Urinary bladder (tissue), 4 donors: ENCODE results near the gene SPOP. TPM values are rescaled to one million over a fixed set of nuclear protein-coding genes. Genes with fewer than 3 reads are reported as not detected.
"Not testable (repeated sequence)": the region's sequence is repeated elsewhere in the genome, so short reads cannot be mapped to it uniquely, and the experiment has no call there.

ENCODE experiments used
- DNase-seq: peaks from one replicate; pipeline ENCODE4 v3.0.0-alpha.2; 2015; ENCODE audit errors: extremely low spot score
- H3K27ac ChIP-seq: one replicate; pipeline ENCODE4 v1.5.1; 2013; ENCODE audit warnings: low read depth, mild to moderate bottlenecking, moderate library complexity
- H3K36me3 ChIP-seq: one replicate; pipeline ENCODE4 v1.6.1; 2013; ENCODE audit warnings: mild to moderate bottlenecking, moderate library complexity; ENCODE audit not compliant: insufficient read depth
- H3K4me1 ChIP-seq: one replicate; pipeline ENCODE4 v1.6.1; 2013; ENCODE audit warnings: mild to moderate bottlenecking, moderate library complexity; ENCODE audit not compliant: insufficient read depth
- H3K4me3 ChIP-seq: one replicate; pipeline ENCODE4 v1.5.1; 2013; ENCODE audit warnings: low read depth, low read length
- WGBS: extraction: QIAGEN DNeasy Blood & Tissue Kit; methylation state at CpG from one replicate; pipeline ENCODE4 v1.1.7; 2013; 5-methylcytosine and 5-hydroxymethylcytosine counted together
- polyA plus RNA-seq: library from polyadenylated mRNA; stranded (reverse); fragments of 200-250 nt; gene quantifications from one replicate; pipeline ENCODE4 v1.2.3, GENCODE V29; 2013
- total RNA-seq: library from RNA; depleted of rRNA; stranded (reverse); fragments of >200 nt; gene quantifications from one replicate; pipeline ENCODE4 v1.2.3, GENCODE V29; 2014
- donor health status: healthy with polysubstance abuse.
- donor health status: healthy.

The SPOP gene
- total and polyA plus RNA-seq, 2 donors: 92.4 to 174 TPM

DNA sequence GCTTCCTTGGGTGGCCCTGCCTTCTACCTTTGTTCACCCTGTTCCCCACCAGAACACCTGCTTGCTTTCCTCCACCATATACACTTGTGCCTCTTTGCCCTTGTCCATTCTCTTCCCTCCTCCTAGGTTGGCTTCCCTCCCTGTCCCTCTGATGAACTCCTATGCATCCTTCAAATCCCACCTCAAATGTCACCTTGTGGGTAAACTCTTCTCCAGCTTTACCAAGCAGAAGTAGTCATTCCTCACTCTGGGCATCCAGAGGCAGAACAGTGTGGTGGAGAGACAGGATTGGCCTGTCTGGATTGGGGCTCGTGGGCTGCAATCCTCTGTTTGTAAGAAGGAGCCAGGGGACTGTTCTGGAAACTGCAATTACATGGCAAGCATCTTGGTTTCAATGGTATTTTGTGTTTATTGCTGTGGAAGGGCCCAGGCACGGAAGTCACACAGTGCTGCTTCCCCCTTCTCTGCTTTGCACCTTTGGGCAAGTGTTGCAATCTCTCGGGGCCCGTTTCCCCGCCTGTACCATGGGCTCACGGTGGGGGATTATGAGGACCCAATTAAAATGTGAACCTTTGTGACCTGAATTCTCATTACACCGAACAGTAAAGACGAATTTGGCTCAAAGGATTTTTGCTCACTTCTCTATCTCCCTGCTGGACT is 124.1 kb downstream of the SPOP start:
- Histone ChIP-seq H3K4me1 (no peaks in the 10 kb centered on the region), H3K4me3 (no peak overlapping the region), H3K27ac (no peak overlapping the region), H3K36me3 (no peaks in the 10 kb centered on the region)
- no peak for DNase-seq
- 81% methylated on average over 8 of the region's 8 CpGs for WGBS

DNA sequence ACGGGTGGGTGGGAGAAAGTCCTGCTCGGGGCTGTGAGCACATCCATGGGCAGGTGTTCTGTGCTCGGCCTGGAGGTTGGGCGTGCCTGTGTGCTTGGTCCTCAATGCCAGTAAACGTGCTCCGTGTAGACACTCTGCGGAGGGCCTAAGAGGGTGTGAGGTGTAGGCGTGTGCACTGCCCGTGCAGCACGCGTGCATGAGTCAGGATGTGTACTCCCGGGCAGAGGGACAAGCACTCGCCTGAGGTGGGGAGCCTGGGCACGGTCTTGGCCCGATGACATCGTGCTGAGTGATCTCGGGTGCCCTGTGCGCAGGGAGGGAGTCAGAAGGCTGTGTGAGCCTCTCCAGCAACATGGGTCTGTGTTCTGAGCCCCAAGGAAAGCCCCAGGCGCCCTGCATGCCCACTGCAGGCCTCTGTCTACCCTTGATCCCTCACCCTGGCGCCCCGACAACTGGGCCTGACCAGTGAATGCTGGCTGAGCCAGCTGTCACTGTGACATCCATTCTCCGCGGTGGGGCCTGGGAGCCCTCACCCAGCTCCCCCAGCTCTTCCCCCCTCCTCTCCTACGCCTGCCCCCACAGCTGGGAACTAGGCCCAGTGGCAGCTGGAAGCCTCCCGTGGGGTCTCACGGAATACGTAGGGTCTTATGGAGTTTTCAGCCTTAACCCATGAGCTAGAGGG is 125.7 kb downstream of the SPOP start:
- no peaks in the 10 kb centered on the region for H3K4me1 ChIP-seq
- H3K27ac ChIP-seq: no peak overlapping the region
- DNase-seq: no peak
- H3K36me3 ChIP-seq: no peaks in the 10 kb centered on the region
- WGBS: 81% methylated on average over 27 of the region's 27 CpGs
- H3K4me3 ChIP-seq: no peak overlapping the region

DNA sequence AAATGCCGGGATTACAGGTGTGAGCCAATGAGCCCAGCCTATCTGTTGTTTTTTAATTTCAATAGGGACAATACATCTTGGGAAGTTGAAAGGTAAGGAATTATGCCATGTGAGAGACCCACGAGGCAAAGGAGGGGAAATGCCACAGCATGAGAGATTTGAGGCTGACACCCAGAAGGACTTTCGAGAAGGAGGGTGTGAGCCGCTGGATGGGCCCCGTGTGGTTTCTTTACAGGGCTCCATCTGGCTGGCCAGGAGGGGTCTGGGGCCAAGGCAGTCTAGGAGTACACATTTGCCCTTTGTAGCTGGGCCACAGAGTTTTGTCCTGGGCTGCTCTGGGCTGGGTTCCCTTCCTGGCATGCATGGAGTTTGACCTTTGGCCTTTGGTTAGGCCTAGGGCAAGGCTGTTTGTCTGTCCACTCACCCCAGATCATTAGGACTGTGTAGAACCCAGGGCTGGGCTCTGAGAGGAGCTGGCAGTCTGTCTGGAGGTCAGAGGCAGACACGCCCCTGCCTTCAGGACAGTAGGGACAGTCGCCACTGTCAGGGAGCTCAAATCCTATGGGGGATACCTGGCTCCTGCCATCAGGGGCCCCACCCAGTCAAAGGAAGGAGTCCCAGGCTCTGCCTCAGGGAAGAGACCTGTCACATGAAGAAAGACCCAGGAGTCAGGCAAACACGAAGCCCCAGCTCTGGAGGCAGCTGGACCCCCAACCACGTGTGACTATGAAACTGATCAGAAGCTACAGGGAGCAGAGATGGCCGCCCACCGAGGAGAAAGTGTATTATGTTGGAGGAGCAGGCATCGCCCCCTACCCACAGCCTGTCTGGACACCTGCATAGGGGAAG is 126.5 kb downstream of the SPOP start:
- Histone ChIP-seq H3K4me3 (no peak overlapping the region), H3K36me3 (no peaks in the 10 kb centered on the region), H3K27ac (no peak overlapping the region), H3K4me1 (no peaks in the 10 kb centered on the region)
- 88% methylated on average over 12 of the region's 12 CpGs for WGBS
- DNase-seq: no peak

DNA sequence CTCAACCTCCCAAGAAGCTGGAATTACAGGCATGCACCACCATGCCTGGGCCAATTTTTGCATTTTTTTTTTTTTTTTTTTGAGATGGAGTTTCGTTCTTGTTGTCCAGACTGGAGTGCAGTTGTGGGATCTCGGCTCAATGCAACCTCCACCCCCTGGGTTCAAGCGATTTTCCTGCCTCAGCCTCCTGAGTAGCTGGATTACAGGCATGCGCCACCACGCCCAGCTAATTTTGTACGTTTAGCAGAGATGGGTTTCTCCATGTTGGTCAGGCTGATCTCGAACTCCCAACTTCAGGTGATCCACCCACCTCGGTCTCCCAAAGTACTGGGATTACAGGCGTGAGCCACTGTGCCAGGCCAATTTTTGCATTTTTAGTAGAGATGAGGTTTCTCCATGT is 127.1 kb downstream of the SPOP start:
- DNase-seq, H3K36me3 ChIP-seq, H3K4me3 ChIP-seq, H3K4me1 ChIP-seq, H3K27ac ChIP-seq: not testable (repeated sequence)
- WGBS: 95% methylated on average over 9 of the region's 9 CpGs

DNA sequence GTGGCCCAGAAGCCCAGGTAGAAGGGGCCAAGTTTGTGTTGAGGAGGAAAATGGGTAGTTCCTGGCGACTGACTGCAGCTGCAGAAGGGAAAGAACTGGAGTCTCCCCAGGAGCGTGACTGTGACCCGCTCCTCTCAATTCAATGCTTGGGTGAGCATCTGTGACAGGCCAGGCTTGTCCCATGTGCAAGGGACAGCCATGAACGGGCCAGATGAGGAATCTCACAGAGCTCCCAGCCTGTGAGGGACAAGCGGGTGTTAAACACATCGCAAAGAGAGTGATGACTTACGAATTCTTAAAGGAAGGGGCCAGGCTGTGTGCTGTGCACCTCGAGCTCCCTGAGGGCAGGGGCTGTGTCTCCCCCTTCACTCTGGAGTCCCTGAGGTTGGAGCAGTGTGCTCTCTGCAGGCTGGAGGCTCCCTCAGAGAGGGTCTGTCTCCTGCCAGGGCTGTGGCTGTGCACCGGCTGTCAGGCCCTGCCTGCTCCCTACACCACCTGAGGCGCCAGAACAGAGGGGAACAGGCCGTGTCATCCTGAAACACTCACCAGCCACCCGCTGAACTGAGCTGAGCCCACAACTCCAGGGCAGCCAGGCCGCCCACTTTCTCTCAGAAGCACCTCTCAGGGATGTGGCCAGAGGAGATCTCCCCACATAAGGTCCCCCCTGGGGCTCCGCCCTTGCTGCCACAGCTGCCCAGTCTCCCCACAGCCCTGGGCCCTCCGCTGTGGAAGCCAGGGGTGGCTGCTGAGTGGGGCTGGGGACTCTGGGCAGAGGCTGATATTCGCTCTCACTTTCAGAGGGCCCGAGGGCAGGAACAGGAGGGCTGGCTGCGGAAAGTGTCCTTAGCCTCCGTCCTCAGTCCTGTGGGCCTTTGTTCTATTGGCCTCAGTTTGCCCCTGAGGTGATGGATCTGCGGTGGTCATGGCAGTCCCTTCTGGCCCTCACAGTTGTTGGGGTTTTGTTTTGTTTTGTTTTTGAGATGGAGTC is 127.9 kb downstream of the SPOP start:
- H3K27ac ChIP-seq: no peak overlapping the region
- no peak overlapping the region for H3K4me3 ChIP-seq
- H3K4me1 ChIP-seq: no peaks in the 10 kb centered on the region
- WGBS: 93% methylated on average over 20 of the region's 20 CpGs
- no peaks in the 10 kb centered on the region for H3K36me3 ChIP-seq
- DNase-seq: no peak

DNA sequence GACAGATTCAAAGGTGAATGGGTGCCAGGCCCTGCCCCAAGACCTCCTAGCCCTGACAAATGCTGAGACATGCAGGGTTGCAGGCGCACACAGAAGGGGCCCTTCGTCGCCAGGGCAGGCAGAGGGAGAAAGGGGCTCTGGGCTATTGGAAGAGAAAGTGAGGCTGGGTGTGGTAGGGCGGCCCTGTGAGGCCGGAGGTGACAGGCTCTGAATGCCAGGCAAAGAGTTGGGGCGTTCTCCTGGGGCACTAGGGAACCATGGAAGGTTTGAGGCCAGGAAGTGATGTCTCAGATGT is 128.6 kb downstream of the SPOP start:
- H3K4me1 ChIP-seq: no peaks in the 10 kb centered on the region
- no peak for DNase-seq
- H3K27ac ChIP-seq: no peak overlapping the region
- no peaks in the 10 kb centered on the region for H3K36me3 ChIP-seq
- H3K4me3 ChIP-seq: no peak overlapping the region
- 97% methylated on average over 6 of the region's 6 CpGs for WGBS

Other genes with a start within 250 kb of the SPOP start
- 11.7 TPM for gene NGFR, start 182.8 kb downstream of the SPOP start, total RNA-seq
- 18.4 TPM for gene NGFR, start 182.8 kb downstream of the SPOP start, polyA plus RNA-seq
- 1.6 TPM for gene NXPH3, start 102.2 kb downstream of the SPOP start, total RNA-seq
- 26.4 TPM for gene NXPH3, start 102.2 kb downstream of the SPOP start, polyA plus RNA-seq
- gene SLC35B1, start 29.9 kb upstream of the SPOP start, total RNA-seq: 27.0 TPM
- 33.1 TPM for gene SLC35B1, start 29.9 kb upstream of the SPOP start, polyA plus RNA-seq
- 6.2 TPM for gene FAM117A, start 86.0 kb upstream of the SPOP start, total RNA-seq
- gene FAM117A, start 86.0 kb upstream of the SPOP start, polyA plus RNA-seq: 33.1 TPM
- 58.7 TPM for gene KAT7, start 110.6 kb upstream of the SPOP start, total RNA-seq
- 32.3 TPM for gene KAT7, start 110.6 kb upstream of the SPOP start, polyA plus RNA-seq
- gene TAC4, start 170.0 kb upstream of the SPOP start, total RNA-seq: 0.63 TPM
- not detected for gene TAC4, start 170.0 kb upstream of the SPOP start, polyA plus RNA-seq